Measurements from ENCODE around the gene TNFAIP8. TPM values are rescaled to one million over a fixed set of nuclear protein-coding genes. Genes with fewer than 3 reads are reported as not detected.

Gene TNFAIP8
- total and polyA plus RNA-seq, 9 of the 15 experiments (the other 6 are each of a cell fraction or from before 2014, with no cell fraction given) = 29.9 to 52.2 (median 44.8) TPM

DNA sequence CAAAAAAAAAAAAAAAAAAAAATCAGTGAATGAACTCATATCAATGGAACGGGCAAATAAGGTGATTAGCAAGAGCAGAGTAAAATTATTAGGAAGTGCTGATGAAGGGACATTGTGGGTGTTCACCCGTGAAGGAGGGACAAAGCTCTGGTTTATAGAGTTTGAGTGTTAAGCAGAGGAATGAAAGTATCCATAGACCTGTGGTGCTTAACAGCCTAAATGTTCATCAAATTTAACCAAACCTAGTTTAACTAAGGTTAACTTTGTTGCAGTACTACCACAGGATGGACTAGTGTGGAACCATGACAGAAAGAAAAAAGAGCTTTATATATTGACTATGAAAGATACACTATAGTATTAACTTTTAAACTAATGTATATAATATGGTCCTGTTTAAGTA is 44.1 kb upstream of the TNFAIP8 start:
- H3K27me3 ChIP-seq (ENCODE audit: control insufficient read depth in 2 of 2, insufficient read depth in 2 of 2, low read length in 2 of 2) = no peaks in the 10 kb centered on the region
- no peak overlapping the region for H3K4me2 ChIP-seq (ENCODE audit: insufficient read depth, low read length)
- H3K4me3 ChIP-seq = no peak overlapping the region
- H3K9me1 ChIP-seq (ENCODE audit: control insufficient read depth, insufficient read depth, low read length) = no peaks in the 10 kb centered on the region
- DNase-seq (ENCODE audit: extremely low read depth in 1 of 4, low spot score in 3 of 4) (no peak), ATAC-seq (no peak), FAIRE-seq (no peak)
- ChIA-PET POLR2A (interaction anchor here (0.5 to 2.9 kb wide), 4 partner anchors 8 to 72 kb away, joined by 3 to 22 read pairs (median 7); no protein-coding TSS in a partner anchor), CTCF (ENCODE audit: low intra/inter-chr PET ratio) (no interaction called here)
- H3K79me2 ChIP-seq (ENCODE audit: control insufficient read depth, insufficient read depth, low read length) = peaks cover 79% of the 10 kb centered on the region
- peak overlapping the region; percentile 13; the same call in 1 of the 3 replicates for H3K27ac ChIP-seq (ENCODE audit: extremely low read depth, low read depth, low read length)
- peaks cover 4% of the 10 kb centered on the region; the same call in 2 of the 3 replicates for H3K36me3 ChIP-seq (ENCODE audit: control insufficient read depth, insufficient read depth, low read length)
- peaks cover 14 to 44% of the 10 kb centered on the region in 2 experiments for H3K4me1 ChIP-seq (replicated peaks in 1 of 2; ENCODE audit: control insufficient read depth in 2 of 2, insufficient read depth in 2 of 2, low read length in 2 of 2)
- in situ Hi-C loops (cut with MboI) = no loop called here
- no peak overlapping the region for H2AFZ ChIP-seq (ENCODE audit: low read depth, low read length)
- intact Hi-C loops (cut with micrococcal nuclease) = loop anchor here (10.0 kb wide), 1 partner anchor 287 kb away; no protein-coding TSS in a partner anchor
- H4K20me1 ChIP-seq (replicated peaks; ENCODE audit: control insufficient read depth, insufficient read depth, low read length) = no peaks in the 10 kb centered on the region
- H3K9ac ChIP-seq (ENCODE audit: insufficient read depth in 1 of 2, low read depth in 2 of 2, low read length in 2 of 2) = no peak overlapping the region
- no TSS peak for BruUV-seq (replicated peaks)
- TF ChIP-seq, protein P1, sequence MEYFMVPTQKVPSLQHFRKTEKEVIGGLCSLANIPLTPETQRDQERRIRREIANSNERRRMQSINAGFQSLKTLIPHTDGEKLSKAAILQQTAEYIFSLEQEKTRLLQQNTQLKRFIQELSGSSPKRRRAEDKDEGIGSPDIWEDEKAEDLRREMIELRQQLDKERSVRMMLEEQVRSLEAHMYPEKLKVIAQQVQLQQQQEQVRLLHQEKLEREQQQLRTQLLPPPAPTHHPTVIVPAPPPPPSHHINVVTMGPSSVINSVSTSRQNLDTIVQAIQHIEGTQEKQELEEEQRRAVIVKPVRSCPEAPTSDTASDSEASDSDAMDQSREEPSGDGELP (CRISPR knock-in tag; IDR thresholded peaks at IDR 0.05; ENCODE audit: borderline replicate concordance) = no peak
- TF ChIP-seq POLR2B (IDR thresholded peaks at IDR 0.05; ENCODE audit: low read depth, partially characterized antibody) = no peak
- TF ChIP-seq, protein P2, sequence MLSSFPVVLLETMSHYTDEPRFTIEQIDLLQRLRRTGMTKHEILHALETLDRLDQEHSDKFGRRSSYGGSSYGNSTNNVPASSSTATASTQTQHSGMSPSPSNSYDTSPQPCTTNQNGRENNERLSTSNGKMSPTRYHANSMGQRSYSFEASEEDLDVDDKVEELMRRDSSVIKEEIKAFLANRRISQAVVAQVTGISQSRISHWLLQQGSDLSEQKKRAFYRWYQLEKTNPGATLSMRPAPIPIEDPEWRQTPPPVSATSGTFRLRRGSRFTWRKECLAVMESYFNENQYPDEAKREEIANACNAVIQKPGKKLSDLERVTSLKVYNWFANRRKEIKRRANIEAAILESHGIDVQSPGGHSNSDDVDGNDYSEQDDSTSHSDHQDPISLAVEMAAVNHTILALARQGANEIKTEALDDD (IDR thresholded peaks at IDR 0.05) = peak; percentile 64
- WGBS (ENCODE audit: insufficient coverage, low coverage, missing lambda C conversion rate) = 67% methylated on average over 2 of the region's 2 CpGs
- no peaks in the 10 kb centered on the region for H3K9me3 ChIP-seq (replicated peaks; ENCODE audit: control insufficient read depth, insufficient read depth, low read depth, low read length)
